HG03175 (cell line): ENCODE results near the gene DYNLRB2.

ENCODE experiments used
- ATAC-seq: cut with Tn5 transposase; IDR thresholded peaks from one replicate; pipeline ENCODE4 v1.9.1; 2021; ENCODE audit warnings: mild to moderate bottlenecking, moderate library complexity; ENCODE audit not compliant: unreplicated experiment

The DYNLRB2 gene

DNA sequence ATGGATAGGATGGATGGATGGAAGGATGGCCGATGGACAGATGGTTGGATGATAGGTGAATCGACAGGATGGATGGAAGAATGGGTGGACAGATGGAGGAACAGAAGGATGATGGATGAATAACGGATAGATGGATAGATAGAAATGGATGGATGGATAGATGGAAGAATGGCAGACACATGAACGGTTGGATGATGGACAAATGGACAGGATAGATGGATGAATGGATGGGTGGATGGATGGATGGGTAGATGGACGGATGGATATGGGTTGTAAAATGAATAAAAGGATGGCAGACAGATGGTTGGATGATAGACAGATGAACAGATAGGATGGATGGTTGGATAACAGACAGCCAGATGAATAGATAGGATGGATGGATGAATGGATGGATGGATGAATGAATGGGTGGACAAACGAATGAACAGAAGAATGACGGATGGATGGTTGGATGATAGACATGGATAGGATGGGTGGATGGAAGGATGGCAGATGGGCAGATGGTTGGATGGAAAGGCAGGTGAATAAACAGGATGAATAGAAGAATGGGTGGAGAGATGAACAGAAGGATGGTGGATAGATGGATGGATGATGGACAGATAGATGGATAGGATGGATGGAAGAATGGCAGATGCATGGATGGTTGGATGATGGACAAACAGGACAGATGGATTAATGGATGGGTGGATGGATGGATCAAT lies 55.9 kb downstream of the DYNLRB2 start:
- ATAC-seq: no peak

DNA sequence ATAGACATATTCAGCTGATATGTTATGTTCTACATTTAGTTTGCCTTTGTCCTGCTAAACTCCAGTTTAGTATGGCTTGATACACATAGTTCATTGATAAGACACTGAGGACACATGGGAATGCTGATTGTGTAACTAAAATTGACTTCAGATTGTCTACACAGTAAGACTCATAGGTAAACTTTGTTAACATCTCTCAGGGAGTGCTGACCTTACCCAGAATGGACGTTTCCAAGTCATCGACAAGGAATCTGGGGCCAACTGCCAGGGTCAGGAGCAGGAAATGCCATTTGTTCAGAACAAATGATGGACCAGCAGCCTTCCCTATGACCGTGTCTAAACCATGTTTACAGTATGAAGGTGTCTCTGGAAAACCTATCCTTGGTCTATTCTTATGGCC lies 58.7 kb downstream of the DYNLRB2 start:
- ATAC-seq: no peak
